ENCODE results near the gene ANGEL1.

Gene ANGEL1

GRCh38 chr14:76812422-76813383 is at the start of gene ANGEL1:
ANGEL1 (minus strand) TSS chr14:76812882; CDS start chr14:76812827, 55 bp downstream.
- TF ChIP-seq GATA2 (IDR thresholded peaks at IDR 0.05; ENCODE audit: low read depth, low read length) (no peak), GATA3 (IDR thresholded peaks at IDR 0.05; ENCODE audit: low read depth, low read length) (no peak)

GRCh38 chr14:76861574-76862255 is 49.0 kb upstream of the ANGEL1 start:
- no peak for TF ChIP-seq GATA3 (IDR thresholded peaks at IDR 0.05; ENCODE audit: low read depth, low read length)
- TF ChIP-seq GATA2 (IDR thresholded peaks at IDR 0.05; ENCODE audit: low read depth, low read length): no peak

DNA sequence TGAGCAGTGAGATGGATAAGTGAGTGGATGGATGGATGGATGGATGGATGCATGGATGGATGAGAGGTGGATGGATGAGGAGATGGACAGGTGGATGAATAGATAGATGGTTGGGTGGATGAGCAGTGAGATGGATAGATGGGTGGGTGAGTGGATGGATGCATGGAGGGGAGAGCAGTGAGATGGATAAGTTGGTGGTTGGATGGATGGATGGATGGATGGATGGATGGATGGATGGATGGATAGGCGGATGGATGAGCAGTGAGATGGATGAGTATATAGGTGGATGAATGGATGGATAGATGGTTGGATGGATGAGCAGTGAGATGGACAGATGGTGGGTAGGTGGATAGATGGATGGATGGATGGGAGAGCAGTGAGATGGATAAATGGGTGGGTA is 44.1 kb upstream of the ANGEL1 start:
- no peak for TF ChIP-seq GATA3 (IDR thresholded peaks at IDR 0.05; ENCODE audit: low read depth, low read length)
- no peak for TF ChIP-seq GATA2 (IDR thresholded peaks at IDR 0.05; ENCODE audit: low read depth, low read length)

GRCh38 chr14:76855066-76855465 is 42.4 kb upstream of the ANGEL1 start:
- no peak for TF ChIP-seq GATA3 (IDR thresholded peaks at IDR 0.05; ENCODE audit: low read depth, low read length)
- TF ChIP-seq GATA2 (IDR thresholded peaks at IDR 0.05; ENCODE audit: low read depth, low read length): no peak

- TF ChIP-seq GATA3 (IDR thresholded peaks at IDR 0.05; ENCODE audit: low read depth, low read length) (no peak), GATA2 (IDR thresholded peaks at IDR 0.05; ENCODE audit: low read depth, low read length) (no peak)
Measured at GRCh38 chr14:76848879-76849278, 36.2 kb upstream of the ANGEL1 start.

DNA sequence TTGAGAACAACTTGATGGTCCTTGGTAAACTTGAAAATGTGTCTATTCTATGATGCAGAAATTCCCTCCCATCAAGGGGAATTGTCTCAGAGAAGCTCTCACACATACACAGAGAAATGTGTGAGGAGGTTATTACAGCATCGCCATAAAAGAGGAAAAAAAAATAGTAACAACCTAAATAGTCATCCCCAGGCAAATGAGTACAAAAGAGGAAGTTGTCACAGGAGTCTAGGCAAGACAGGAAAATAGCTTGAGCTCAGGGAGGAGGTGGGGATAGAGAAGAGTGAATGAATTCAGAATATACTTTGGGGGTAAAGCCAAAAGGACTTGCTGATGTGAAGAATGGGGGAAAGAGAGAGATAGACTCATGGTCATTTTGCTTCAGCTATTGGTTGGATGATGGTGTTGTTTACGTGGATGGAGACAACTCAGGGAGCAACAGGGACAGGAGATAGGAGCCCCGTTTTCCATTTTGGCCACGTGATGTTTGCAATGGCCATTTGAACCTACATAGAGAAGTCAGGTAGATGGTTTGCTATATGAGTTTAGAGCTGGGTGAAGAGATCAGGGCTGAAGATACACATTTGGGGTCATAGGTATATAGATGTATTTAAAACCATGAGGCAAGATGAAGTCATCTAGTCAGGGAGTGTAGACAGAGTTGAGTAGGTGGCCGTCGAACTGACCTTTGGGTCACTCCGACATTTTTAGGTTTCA is 33.8 kb upstream of the ANGEL1 start:
- TF ChIP-seq GATA2 (IDR thresholded peaks at IDR 0.05; ENCODE audit: low read depth, low read length) (no peak), GATA3 (IDR thresholded peaks at IDR 0.05; ENCODE audit: low read depth, low read length) (no peak)

- TF ChIP-seq GATA3 (IDR thresholded peaks at IDR 0.05; ENCODE audit: low read depth, low read length) (no peak), GATA2 (IDR thresholded peaks at IDR 0.05; ENCODE audit: low read depth, low read length) (no peak)
Measured at GRCh38 chr14:76844223-76844622, 31.5 kb upstream of the ANGEL1 start.

GRCh38 chr14:76842414-76842813 is 29.7 kb upstream of the ANGEL1 start:
- TF ChIP-seq GATA3 (IDR thresholded peaks at IDR 0.05; ENCODE audit: low read depth, low read length) (no peak), GATA2 (IDR thresholded peaks at IDR 0.05; ENCODE audit: low read depth, low read length) (no peak)

- TF ChIP-seq GATA2 (IDR thresholded peaks at IDR 0.05; ENCODE audit: low read depth, low read length) (no peak), GATA3 (IDR thresholded peaks at IDR 0.05; ENCODE audit: low read depth, low read length) (no peak)
Measured at GRCh38 chr14:76837524-76837923, 24.8 kb upstream of the ANGEL1 start.

DNA sequence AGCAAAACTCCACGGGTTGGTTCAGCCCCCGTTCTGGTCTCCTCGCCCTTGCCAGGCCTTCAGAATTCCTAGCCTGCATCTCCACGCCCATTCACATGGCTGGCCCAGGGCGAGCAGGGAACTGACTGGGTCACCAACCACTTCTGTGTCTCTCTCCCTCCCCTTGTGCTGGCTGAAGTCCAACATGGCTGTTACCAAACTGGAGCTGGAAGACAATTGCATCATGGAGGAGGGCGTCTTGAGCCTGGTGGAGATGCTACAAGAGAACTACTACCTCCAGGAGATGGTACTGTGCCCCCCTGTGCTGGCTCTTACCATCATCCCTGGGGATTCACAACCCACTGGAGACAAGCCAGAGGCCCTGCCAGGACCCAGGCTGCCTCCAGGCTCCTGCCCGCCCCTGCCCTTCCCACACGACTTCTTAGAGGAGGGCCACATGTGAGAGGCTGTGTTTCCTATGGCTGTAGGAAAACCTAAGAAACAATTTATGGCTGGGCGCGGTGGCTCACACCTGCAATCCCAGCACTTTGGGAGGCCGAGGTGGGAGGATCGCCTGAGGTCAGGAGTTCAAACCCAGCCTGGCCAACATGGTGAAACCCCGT is 23.4 kb upstream of the ANGEL1 start:
- TF ChIP-seq GATA3 (IDR thresholded peaks at IDR 0.05; ENCODE audit: low read depth, low read length) (no peak), GATA2 (IDR thresholded peaks at IDR 0.05; ENCODE audit: low read depth, low read length) (no peak)

- TF ChIP-seq GATA3 (IDR thresholded peaks at IDR 0.05; ENCODE audit: low read depth, low read length): no peak
- TF ChIP-seq GATA2 (IDR thresholded peaks at IDR 0.05; ENCODE audit: low read depth, low read length): no peak
Measured at GRCh38 chr14:76834241-76834661, 21.6 kb upstream of the ANGEL1 start.

GRCh38 chr14:76833011-76833410 is 20.3 kb upstream of the ANGEL1 start:
- no peak for TF ChIP-seq GATA2 (IDR thresholded peaks at IDR 0.05; ENCODE audit: low read depth, low read length)
- no peak for TF ChIP-seq GATA3 (IDR thresholded peaks at IDR 0.05; ENCODE audit: low read depth, low read length)

GRCh38 chr14:76832503-76832988 is 19.9 kb upstream of the ANGEL1 start:
- TF ChIP-seq GATA3 (IDR thresholded peaks at IDR 0.05; ENCODE audit: low read depth, low read length) (no peak), GATA2 (IDR thresholded peaks at IDR 0.05; ENCODE audit: low read depth, low read length) (no peak)

Data from SH-SY5Y (cell line).